ENCODE measurements around the gene ANKRD11. TPM values are rescaled to one million over a fixed set of nuclear protein-coding genes. Genes with fewer than 3 reads are reported as not detected.

Gene ANKRD11
- polyA plus RNA-seq, 3 donors = 3.2 to 62.4 (median 5.4) TPM

DNA sequence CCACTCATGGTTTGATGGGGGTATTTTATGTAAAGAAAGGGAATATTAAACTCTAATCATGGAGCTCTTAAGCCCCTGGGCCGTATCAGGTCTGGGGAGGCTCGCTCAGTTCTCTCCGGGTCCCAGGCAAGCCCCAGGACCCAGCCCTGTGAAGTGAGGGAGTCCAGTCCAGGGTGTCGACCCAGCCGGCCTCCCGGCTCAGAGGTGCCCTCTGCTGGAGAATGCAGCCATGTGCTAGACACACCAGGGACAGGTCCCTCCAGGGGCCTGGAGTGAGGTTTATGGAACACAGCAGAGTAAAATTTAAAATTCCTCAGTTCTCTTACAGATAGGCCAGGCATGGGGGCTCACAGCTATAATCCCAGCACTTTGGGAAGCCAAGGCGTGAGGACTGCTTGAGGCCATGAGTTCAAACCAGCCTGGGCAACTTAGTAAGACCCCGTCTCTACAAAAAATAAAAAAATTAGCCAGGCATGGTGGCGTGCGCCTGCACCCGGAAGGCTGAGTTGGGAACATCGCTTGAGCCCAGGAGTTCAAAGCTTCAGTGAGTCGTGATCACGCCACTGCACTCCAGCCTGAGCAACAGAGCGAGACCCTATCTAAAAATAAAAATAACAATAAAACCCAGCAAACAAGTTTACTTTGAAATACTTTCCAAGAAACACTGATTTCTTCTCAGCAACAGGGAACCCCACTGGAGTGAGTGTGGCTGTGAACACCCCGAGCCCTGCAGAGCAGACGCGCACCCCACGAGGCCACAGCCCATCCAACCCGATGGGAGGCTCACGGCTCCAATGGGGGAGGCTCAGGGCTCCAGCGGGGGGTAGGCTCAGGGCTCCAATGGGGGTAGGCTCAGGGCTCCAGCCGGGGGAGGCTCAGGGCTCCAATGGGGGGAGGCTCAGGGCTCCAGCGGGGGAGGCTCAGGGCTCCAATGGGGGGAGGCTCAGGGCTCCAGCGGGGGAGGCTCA lies 200.6 kb downstream of the ANKRD11 start:
- H3K27me3 ChIP-seq (ENCODE audit: control insufficient read depth in 2 of 2, insufficient read depth in 2 of 2, low read length in 2 of 2) = no peaks in the 10 kb centered on the region
- Mint-ChIP-seq H3K27me3 (ENCODE audit: low read depth in 3 of 3) (no peaks in the 10 kb centered on the region), H3K9me3 (no peaks in the 10 kb centered on the region), H3K36me3 (peaks cover 34 to 48% of the 10 kb centered on the region in 2 donors), H3K4me3 (no peak overlapping the region), H3K4me1 (no peaks in the 10 kb centered on the region), H3K27ac (peak overlapping the region in 4 of 7 donors; percentile 26 to 76 (median 40))
- H3K4me3 ChIP-seq (replicated peaks in 1 of 3; ENCODE audit: low read depth in 2 of 3, low read length in 3 of 3) = no peak overlapping the region
- no peak overlapping the region for H2AFZ ChIP-seq (ENCODE audit: insufficient read depth, low read depth, low read length, poor library complexity, severe bottlenecking)
- intact Hi-C loops (cut with micrococcal nuclease) = loop anchor here in 1 of 2 donors (2.0 kb wide), 1 partner anchor 49 kb away; no protein-coding TSS in a partner anchor
- H3K4me2 ChIP-seq (replicated peaks; ENCODE audit: extremely low read depth, low read length, poor library complexity, severe bottlenecking) = no peak overlapping the region
- no peak overlapping the region for H3K27ac ChIP-seq (ENCODE audit: low read depth in 1 of 2, low read length in 2 of 2)
- peaks cover 91% of the 10 kb centered on the region for H4K20me1 ChIP-seq (ENCODE audit: insufficient read depth, low read length)
- H3K4me1 ChIP-seq (ENCODE audit: control insufficient read depth in 1 of 2, insufficient read depth in 2 of 2, low read length in 2 of 2) = no peaks in the 10 kb centered on the region
- DNase-seq = peak; percentile 60 to 63 (median 61)
- no peak overlapping the region for H3K9ac ChIP-seq (ENCODE audit: insufficient read depth, low read length, poor library complexity, severe bottlenecking)
- 93% methylated on average over 16 of the region's 25 CpGs for WGBS (ENCODE audit: insufficient coverage)
- peaks cover 56 to 70% of the 10 kb centered on the region in 2 donors for H3K36me3 ChIP-seq (replicated peaks in 1 of 2; ENCODE audit: control insufficient read depth in 1 of 2, insufficient read depth in 2 of 2, low read length in 2 of 2)
- peaks cover 36% of the 10 kb centered on the region for H3K79me2 ChIP-seq (ENCODE audit: insufficient read depth, low read length)
- TF ChIP-seq, protein P1, sequence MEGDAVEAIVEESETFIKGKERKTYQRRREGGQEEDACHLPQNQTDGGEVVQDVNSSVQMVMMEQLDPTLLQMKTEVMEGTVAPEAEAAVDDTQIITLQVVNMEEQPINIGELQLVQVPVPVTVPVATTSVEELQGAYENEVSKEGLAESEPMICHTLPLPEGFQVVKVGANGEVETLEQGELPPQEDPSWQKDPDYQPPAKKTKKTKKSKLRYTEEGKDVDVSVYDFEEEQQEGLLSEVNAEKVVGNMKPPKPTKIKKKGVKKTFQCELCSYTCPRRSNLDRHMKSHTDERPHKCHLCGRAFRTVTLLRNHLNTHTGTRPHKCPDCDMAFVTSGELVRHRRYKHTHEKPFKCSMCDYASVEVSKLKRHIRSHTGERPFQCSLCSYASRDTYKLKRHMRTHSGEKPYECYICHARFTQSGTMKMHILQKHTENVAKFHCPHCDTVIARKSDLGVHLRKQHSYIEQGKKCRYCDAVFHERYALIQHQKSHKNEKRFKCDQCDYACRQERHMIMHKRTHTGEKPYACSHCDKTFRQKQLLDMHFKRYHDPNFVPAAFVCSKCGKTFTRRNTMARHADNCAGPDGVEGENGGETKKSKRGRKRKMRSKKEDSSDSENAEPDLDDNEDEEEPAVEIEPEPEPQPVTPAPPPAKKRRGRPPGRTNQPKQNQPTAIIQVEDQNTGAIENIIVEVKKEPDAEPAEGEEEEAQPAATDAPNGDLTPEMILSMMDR (IDR thresholded peaks at IDR 0.05) = peak; percentile 91
- H3K9me3 ChIP-seq (replicated peaks in 1 of 2; ENCODE audit: control insufficient read depth in 1 of 2, insufficient read depth in 1 of 2, low read length in 2 of 2) = no peaks in the 10 kb centered on the region

DNA sequence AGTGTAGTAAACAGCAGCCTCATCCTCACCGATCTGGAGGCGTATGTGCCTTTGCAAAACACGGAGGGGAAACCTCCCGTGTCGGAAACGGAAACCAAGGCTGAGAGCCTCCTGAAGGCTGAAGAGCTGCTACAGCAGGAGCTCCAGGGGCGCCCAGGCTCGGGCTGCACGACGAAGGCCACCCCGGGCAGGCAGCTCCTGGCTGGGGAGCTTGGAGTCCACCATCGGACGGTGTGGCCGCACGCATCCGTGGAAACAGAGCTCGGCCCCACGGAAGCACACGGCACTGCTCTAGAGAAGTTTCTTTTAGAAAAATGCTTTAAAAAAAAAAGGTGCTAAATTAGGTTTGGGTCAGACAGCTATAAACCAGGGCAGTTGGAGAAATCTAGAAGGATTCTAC lies 201.4 kb downstream of the ANKRD11 start:
- no peak overlapping the region for H3K4me2 ChIP-seq (replicated peaks; ENCODE audit: extremely low read depth, low read length, poor library complexity, severe bottlenecking)
- intact Hi-C loops (cut with micrococcal nuclease) = loop anchor here in 1 of 2 donors (2.0 kb wide), 1 partner anchor 48 kb away; no protein-coding TSS in a partner anchor
- H3K4me1 ChIP-seq (ENCODE audit: control insufficient read depth in 1 of 2, insufficient read depth in 2 of 2, low read length in 2 of 2) = no peaks in the 10 kb centered on the region
- H3K36me3 Mint-ChIP-seq = peaks cover 34 to 45% of the 10 kb centered on the region in 2 donors
- no peak for DNase-seq
- no peak overlapping the region for H3K27ac ChIP-seq (ENCODE audit: low read depth in 1 of 2, low read length in 2 of 2)
- H3K4me3 Mint-ChIP-seq = no peak overlapping the region
- no peaks in the 10 kb centered on the region for H3K4me1 Mint-ChIP-seq
- peaks cover 63 to 78% of the 10 kb centered on the region in 2 donors for H3K36me3 ChIP-seq (replicated peaks in 1 of 2; ENCODE audit: control insufficient read depth in 1 of 2, insufficient read depth in 2 of 2, low read length in 2 of 2)
- no peaks in the 10 kb centered on the region for H3K9me3 Mint-ChIP-seq
- H3K9me3 ChIP-seq (replicated peaks in 1 of 2; ENCODE audit: control insufficient read depth in 1 of 2, insufficient read depth in 1 of 2, low read length in 2 of 2) = no peaks in the 10 kb centered on the region
- TF ChIP-seq, protein P1 (IDR thresholded peaks at IDR 0.05) = no peak
- H3K79me2 ChIP-seq (ENCODE audit: insufficient read depth, low read length) = peaks cover 28% of the 10 kb centered on the region
- H3K27ac Mint-ChIP-seq = peak overlapping the region in 1 of 7 donors; percentile 26
- H3K27me3 Mint-ChIP-seq (ENCODE audit: low read depth in 3 of 3) = no peaks in the 10 kb centered on the region
- H3K9ac ChIP-seq (ENCODE audit: insufficient read depth, low read length, poor library complexity, severe bottlenecking) = no peak overlapping the region
- no peak overlapping the region for H2AFZ ChIP-seq (ENCODE audit: insufficient read depth, low read depth, low read length, poor library complexity, severe bottlenecking)
- H4K20me1 ChIP-seq (ENCODE audit: insufficient read depth, low read length) = peaks cover 83% of the 10 kb centered on the region
- H3K4me3 ChIP-seq (replicated peaks in 1 of 3; ENCODE audit: low read depth in 2 of 3, low read length in 3 of 3) = no peak overlapping the region
- no peaks in the 10 kb centered on the region for H3K27me3 ChIP-seq (ENCODE audit: control insufficient read depth in 2 of 2, insufficient read depth in 2 of 2, low read length in 2 of 2)
- 97% methylated on average over 18 of the region's 19 CpGs for WGBS (ENCODE audit: insufficient coverage)

Measured in CD14-positive monocyte (primary cell).